Measurements from ENCODE around the gene THSD7A.

THSD7A gene

DNA sequence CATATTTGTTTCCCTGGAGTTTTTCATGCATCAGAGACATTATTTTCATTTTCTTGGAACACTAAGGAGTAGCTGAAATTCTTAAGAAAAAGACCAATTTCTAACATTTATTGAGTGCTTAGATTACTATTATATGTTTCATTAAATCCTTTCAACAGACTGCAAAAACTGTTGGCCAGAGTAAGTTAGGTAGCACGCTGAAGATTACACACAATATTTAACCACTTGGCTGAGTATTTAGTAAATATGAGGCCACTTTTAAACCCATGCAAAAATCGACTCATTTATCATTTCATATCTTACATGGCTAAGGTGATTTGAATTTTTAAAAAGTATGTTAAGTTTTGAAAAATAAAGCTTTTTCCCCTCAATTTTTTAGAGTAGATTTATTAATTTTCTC is 358.8 kb downstream of the THSD7A start:
- TF ChIP-seq FOXP2 (optimal IDR thresholded peaks at IDR 0.05; ENCODE audit: borderline replicate concordance, extremely low read depth, extremely low read length, insufficient read depth) (no peak), POLR2AphosphoS5 (IDR thresholded peaks at IDR 0.05; ENCODE audit: low read depth, low read length) (no peak), SIN3A (IDR thresholded peaks at IDR 0.05; ENCODE audit: borderline replicate concordance, insufficient read depth, low read length) (no peak)

DNA sequence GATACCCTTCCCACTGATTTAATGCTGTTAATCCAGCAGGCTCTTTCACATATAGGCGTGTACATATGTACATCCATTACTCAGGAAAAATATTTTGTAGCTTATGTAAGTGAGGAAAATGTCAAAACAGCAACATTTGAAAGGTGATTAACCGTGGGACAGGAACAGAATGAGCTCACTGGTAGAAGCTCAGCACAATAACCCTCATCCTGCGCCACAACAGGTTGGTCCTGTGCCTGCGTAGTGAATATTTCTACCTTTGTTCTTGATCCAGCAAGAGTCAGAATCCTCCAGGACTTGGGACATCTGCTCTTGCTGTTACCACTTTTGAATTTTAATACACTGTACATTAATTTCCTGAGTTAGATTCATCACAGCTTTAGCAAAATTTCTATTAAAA is 359.4 kb downstream of the THSD7A start:
- TF ChIP-seq TAF1 (IDR thresholded peaks at IDR 0.05; ENCODE audit: borderline replicate concordance, insufficient read depth, low read length): no peak
- no peak for TF ChIP-seq FOXP2 (optimal IDR thresholded peaks at IDR 0.05; ENCODE audit: borderline replicate concordance, extremely low read depth, extremely low read length, insufficient read depth)
- TF ChIP-seq POLR2AphosphoS5 (IDR thresholded peaks at IDR 0.05; ENCODE audit: low read depth, low read length): no peak
- no peak for TF ChIP-seq SIN3A (IDR thresholded peaks at IDR 0.05; ENCODE audit: borderline replicate concordance, insufficient read depth, low read length)
- TF ChIP-seq, protein P1, sequence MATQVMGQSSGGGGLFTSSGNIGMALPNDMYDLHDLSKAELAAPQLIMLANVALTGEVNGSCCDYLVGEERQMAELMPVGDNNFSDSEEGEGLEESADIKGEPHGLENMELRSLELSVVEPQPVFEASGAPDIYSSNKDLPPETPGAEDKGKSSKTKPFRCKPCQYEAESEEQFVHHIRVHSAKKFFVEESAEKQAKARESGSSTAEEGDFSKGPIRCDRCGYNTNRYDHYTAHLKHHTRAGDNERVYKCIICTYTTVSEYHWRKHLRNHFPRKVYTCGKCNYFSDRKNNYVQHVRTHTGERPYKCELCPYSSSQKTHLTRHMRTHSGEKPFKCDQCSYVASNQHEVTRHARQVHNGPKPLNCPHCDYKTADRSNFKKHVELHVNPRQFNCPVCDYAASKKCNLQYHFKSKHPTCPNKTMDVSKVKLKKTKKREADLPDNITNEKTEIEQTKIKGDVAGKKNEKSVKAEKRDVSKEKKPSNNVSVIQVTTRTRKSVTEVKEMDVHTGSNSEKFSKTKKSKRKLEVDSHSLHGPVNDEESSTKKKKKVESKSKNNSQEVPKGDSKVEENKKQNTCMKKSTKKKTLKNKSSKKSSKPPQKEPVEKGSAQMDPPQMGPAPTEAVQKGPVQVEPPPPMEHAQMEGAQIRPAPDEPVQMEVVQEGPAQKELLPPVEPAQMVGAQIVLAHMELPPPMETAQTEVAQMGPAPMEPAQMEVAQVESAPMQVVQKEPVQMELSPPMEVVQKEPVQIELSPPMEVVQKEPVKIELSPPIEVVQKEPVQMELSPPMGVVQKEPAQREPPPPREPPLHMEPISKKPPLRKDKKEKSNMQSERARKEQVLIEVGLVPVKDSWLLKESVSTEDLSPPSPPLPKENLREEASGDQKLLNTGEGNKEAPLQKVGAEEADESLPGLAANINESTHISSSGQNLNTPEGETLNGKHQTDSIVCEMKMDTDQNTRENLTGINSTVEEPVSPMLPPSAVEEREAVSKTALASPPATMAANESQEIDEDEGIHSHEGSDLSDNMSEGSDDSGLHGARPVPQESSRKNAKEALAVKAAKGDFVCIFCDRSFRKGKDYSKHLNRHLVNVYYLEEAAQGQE (IDR thresholded peaks at IDR 0.05; ENCODE audit: insufficient read depth in 1 of 2, low read depth in 2 of 2, low read length in 2 of 2): no peak

DNA sequence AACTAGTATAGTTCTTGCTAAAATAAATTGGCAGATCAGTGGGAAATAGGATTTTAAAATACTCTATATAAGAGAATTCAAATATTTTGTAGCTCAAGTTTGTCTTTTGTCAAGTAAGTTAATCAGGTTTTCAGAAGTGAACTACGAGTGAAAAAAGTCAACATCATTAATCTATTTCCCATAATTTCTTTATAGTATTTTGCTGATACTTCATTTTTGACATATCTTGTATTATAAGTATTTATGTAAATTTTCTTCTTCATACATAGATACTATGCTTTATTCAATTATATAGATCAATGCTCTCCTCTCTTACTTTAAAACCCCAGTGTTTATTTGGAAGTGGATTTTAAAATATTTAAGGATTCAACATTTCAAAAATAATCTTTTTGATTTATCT is 360.7 kb downstream of the THSD7A start:
- TF ChIP-seq, protein P1 (IDR thresholded peaks at IDR 0.05; ENCODE audit: insufficient read depth in 1 of 2, low read depth in 2 of 2, low read length in 2 of 2): no peak
- TF ChIP-seq FOXP2 (optimal IDR thresholded peaks at IDR 0.05; ENCODE audit: borderline replicate concordance, extremely low read depth, extremely low read length, insufficient read depth) (no peak), POLR2AphosphoS5 (IDR thresholded peaks at IDR 0.05; ENCODE audit: low read depth, low read length) (no peak), SIN3A (IDR thresholded peaks at IDR 0.05; ENCODE audit: borderline replicate concordance, insufficient read depth, low read length) (no peak), TAF1 (IDR thresholded peaks at IDR 0.05; ENCODE audit: borderline replicate concordance, insufficient read depth, low read length) (no peak)

DNA sequence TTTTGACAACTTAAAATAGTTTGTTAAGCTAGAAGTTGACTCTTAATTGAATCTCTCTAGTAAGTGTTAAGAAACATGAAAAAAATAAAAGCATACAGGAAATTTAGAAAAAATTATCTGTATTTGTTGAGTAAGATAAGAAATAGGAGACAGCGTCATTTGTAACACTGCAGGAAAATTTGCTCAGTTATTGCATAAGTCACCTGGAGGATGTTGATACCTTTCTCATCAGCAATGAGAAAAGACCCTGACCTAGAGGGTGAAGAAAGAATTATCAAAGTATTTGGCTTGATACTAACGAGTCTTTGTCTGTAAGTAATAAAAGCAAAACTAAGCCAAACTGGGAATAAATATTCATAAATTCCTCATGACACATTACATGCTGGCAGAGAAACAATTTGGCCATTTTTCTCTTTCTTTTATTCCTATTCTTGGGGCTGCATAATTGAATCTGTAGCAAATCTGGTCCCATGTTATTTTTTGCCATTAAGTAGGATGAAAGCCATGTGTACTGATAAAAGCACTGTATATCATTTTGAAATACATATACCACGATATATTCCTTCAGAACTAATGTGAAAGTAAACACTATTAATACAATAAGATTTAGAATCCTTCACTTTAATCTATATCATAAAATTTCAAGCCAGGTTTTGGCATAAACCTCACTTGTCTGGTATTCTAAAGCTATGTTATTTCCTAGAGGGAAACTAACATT is 362.8 kb downstream of the THSD7A start:
- TF ChIP-seq TAF1 (IDR thresholded peaks at IDR 0.05; ENCODE audit: borderline replicate concordance, insufficient read depth, low read length): no peak
- no peak for TF ChIP-seq POLR2AphosphoS5 (IDR thresholded peaks at IDR 0.05; ENCODE audit: low read depth, low read length)
- TF ChIP-seq FOXP2 (optimal IDR thresholded peaks at IDR 0.05; ENCODE audit: borderline replicate concordance, extremely low read depth, extremely low read length, insufficient read depth): no peak
- TF ChIP-seq, protein P1 (IDR thresholded peaks at IDR 0.05; ENCODE audit: insufficient read depth in 1 of 2, low read depth in 2 of 2, low read length in 2 of 2): no peak
- no peak for TF ChIP-seq SIN3A (IDR thresholded peaks at IDR 0.05; ENCODE audit: borderline replicate concordance, insufficient read depth, low read length)

DNA sequence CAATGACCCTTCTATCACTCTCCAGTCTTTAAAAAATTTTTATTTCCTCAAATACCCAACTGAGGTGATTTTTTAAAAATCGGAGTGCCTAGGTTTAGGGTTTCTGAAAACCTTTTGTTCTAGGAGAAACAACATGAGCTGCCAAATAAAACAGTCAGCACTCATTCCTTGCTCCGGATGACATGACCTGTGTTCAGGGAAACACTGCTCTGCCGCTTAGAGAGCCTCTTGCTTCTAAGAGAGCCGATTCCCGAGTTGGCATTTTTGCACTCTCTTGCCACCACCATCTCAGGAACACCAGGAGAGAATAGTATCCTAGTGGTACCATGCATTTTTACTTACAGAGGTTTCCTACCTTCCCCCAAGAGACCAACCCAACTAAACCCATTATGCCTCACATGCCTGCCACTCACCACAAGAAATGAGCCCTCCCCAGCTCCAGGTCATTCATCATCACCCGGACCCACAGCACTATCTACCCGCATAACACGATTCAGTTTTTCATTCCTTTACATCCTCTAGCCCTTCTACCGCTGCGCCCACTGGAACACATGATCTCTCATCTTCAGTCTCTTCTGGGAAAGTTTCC is 365.4 kb downstream of the THSD7A start:
- no peak for TF ChIP-seq TAF1 (IDR thresholded peaks at IDR 0.05; ENCODE audit: borderline replicate concordance, insufficient read depth, low read length)
- no peak for TF ChIP-seq POLR2AphosphoS5 (IDR thresholded peaks at IDR 0.05; ENCODE audit: low read depth, low read length)
- TF ChIP-seq, protein P1 (IDR thresholded peaks at IDR 0.05; ENCODE audit: insufficient read depth in 1 of 2, low read depth in 2 of 2, low read length in 2 of 2): no peak
- no peak for TF ChIP-seq FOXP2 (optimal IDR thresholded peaks at IDR 0.05; ENCODE audit: borderline replicate concordance, extremely low read depth, extremely low read length, insufficient read depth)
- no peak for TF ChIP-seq SIN3A (IDR thresholded peaks at IDR 0.05; ENCODE audit: borderline replicate concordance, insufficient read depth, low read length)
